ENCODE measurements around the gene EYS.

Gene EYS

GRCh38 chr6:64812138-64812537 is 894.9 kb downstream of the EYS start:
- H3K4me3 ChIP-seq (IDR thresholded peaks at IDR 0.05; ENCODE audit: insufficient read depth, low read depth, low read length): no peak overlapping the region
- no peak overlapping the region for H3K4me2 ChIP-seq
- H2AFZ ChIP-seq (ENCODE audit: low read depth): no peak overlapping the region
- H3K27me3 ChIP-seq (ENCODE audit: insufficient read depth, low read depth): no peaks in the 10 kb centered on the region
- no peaks in the 10 kb centered on the region for H3K36me3 ChIP-seq (ENCODE audit: insufficient read depth)
- no peak for TF ChIP-seq CTCF (conservative IDR thresholded peaks at IDR 0.05; ENCODE audit: low read depth, low read length)
- H3K79me2 ChIP-seq (ENCODE audit: insufficient read depth, low read depth): no peaks in the 10 kb centered on the region
- no peaks in the 10 kb centered on the region for H4K20me1 ChIP-seq (ENCODE audit: insufficient read depth)
- H3K27ac ChIP-seq: no peak overlapping the region
- H3K9ac ChIP-seq: no peak overlapping the region
- H3K4me1 ChIP-seq (ENCODE audit: low read depth, poor library complexity, severe bottlenecking): no peaks in the 10 kb centered on the region

- no peaks in the 10 kb centered on the region for H4K20me1 ChIP-seq (ENCODE audit: insufficient read depth)
- H2AFZ ChIP-seq (ENCODE audit: low read depth): no peak overlapping the region
- no peaks in the 10 kb centered on the region for H3K4me1 ChIP-seq (ENCODE audit: low read depth, poor library complexity, severe bottlenecking)
- H3K27ac ChIP-seq: no peak overlapping the region
- TF ChIP-seq CTCF (conservative IDR thresholded peaks at IDR 0.05; ENCODE audit: low read depth, low read length): no peak
- H3K27me3 ChIP-seq (ENCODE audit: insufficient read depth, low read depth): no peaks in the 10 kb centered on the region
- H3K9ac ChIP-seq: no peak overlapping the region
- no peak overlapping the region for H3K4me3 ChIP-seq (IDR thresholded peaks at IDR 0.05; ENCODE audit: insufficient read depth, low read depth, low read length)
- H3K4me2 ChIP-seq: no peak overlapping the region
- H3K36me3 ChIP-seq (ENCODE audit: insufficient read depth): no peaks in the 10 kb centered on the region
- no peaks in the 10 kb centered on the region for H3K79me2 ChIP-seq (ENCODE audit: insufficient read depth, low read depth)
Observed at GRCh38 chr6:64811119-64811518, 895.9 kb downstream of the EYS start.

GRCh38 chr6:64807785-64808184 is 899.2 kb downstream of the EYS start:
- H3K4me3 ChIP-seq (IDR thresholded peaks at IDR 0.05; ENCODE audit: insufficient read depth, low read depth, low read length): no peak overlapping the region
- H2AFZ ChIP-seq (ENCODE audit: low read depth): no peak overlapping the region
- H3K27ac ChIP-seq: no peak overlapping the region
- no peaks in the 10 kb centered on the region for H3K4me1 ChIP-seq (ENCODE audit: low read depth, poor library complexity, severe bottlenecking)
- H3K9ac ChIP-seq: no peak overlapping the region
- no peak for TF ChIP-seq CTCF (conservative IDR thresholded peaks at IDR 0.05; ENCODE audit: low read depth, low read length)
- H3K4me2 ChIP-seq: no peak overlapping the region
- no peaks in the 10 kb centered on the region for H3K79me2 ChIP-seq (ENCODE audit: insufficient read depth, low read depth)
- no peaks in the 10 kb centered on the region for H3K36me3 ChIP-seq (ENCODE audit: insufficient read depth)
- H3K27me3 ChIP-seq (ENCODE audit: insufficient read depth, low read depth): no peaks in the 10 kb centered on the region
- H4K20me1 ChIP-seq (ENCODE audit: insufficient read depth): no peaks in the 10 kb centered on the region

- no peak for TF ChIP-seq CTCF (conservative IDR thresholded peaks at IDR 0.05; ENCODE audit: low read depth, low read length)
- Histone ChIP-seq H3K4me3 (IDR thresholded peaks at IDR 0.05; ENCODE audit: insufficient read depth, low read depth, low read length) (no peak overlapping the region), H4K20me1 (ENCODE audit: insufficient read depth) (no peaks in the 10 kb centered on the region), H3K79me2 (ENCODE audit: insufficient read depth, low read depth) (no peaks in the 10 kb centered on the region), H3K4me1 (ENCODE audit: low read depth, poor library complexity, severe bottlenecking) (no peaks in the 10 kb centered on the region), H3K4me2 (no peak overlapping the region), H3K9ac (no peak overlapping the region), H3K27ac (no peak overlapping the region), H2AFZ (ENCODE audit: low read depth) (no peak overlapping the region), H3K36me3 (ENCODE audit: insufficient read depth) (no peaks in the 10 kb centered on the region), H3K27me3 (ENCODE audit: insufficient read depth, low read depth) (no peaks in the 10 kb centered on the region)
Observed at GRCh38 chr6:64803470-64804166, 903.4 kb downstream of the EYS start.
